Stimulated activated CD4-positive, alpha-beta T cell treated with anti-CD3 and anti-CD28 coated beads, TNF-alpha, amount 100 ng/mL, for 4 hours (primary cell): ENCODE data around the gene EMP1.
A peak's percentile ranks its signal among the peaks of the same experiment; 100 is the strongest.

ENCODE experiments used
- DNase-seq, 3 experiments: peaks; one replicate each; pipeline ENCODE4 v3.0.0-alpha.2; 2020; ENCODE audit warnings: low read depth in 3 of 3

EMP1 gene

DNA sequence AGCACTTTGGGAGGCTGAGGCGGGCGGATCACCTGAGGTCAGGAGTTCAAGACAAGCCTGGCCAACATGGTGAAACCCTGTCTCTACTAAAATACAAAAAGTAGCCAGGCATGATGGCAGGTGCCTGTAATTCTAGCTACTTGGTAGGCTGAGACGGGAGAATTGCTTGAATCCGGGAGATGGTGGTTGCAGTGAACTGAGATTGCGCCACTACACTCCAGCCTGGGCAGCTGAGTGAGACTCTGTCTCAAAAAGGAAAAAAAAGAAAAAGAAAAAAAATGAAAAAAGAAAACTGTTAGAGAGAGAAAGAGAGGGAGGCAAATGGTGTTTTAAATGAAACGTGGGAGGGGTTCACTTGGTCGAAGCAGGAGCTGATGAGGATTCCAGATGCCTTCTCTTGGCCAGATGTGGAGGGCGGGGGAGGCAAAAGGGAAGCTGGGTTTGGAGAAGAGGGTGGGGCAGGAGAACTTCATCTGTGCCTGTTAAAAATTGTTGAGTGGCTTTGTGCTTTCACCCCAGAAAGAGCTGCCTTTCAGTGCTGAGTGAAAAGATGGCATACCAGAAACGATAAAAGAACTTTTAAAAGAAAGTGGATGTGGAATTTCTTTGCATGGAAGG is 1.1 kb downstream of the EMP1 start:
- no peak for DNase-seq

DNA sequence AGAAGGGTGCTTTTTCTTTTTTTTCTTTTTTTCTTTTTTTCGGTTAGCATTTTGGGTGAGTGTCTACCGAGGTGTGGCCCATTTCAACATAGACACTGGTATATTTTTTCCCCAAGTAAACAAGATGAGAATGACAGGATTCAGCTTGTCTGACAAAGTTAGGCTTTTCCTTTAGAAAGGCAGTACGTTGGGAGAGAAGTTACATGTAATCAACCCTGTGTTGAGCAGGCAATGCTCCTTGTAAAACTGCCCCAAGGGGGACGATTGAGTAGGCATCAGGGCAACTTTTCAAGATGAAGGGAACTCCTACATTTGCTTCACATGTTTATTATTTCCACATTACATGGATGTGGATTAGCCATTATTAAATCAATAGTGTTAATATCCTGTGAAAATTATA is 1.7 kb downstream of the EMP1 start:
- no peak for DNase-seq

DNA sequence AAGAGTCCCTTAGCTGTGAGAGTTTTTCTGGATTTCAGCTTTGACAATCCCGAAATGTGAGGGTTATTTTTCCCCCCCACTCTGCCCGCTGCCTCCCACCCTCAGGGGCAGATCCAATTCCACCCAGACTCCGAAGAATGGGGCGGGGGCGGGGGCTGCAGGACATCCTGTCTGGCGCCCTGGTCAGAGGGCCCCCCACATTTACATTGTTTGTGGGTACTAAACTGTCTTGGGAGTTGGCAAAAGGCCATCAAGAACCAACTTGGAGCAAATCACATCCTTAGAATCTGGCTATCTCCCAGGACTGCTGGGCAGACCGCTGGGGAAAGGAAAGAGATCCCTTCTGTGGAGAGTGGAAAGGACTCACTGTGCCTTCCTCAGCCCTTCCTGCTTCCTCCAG is 2.4 kb downstream of the EMP1 start:
- no peak for DNase-seq

DNA sequence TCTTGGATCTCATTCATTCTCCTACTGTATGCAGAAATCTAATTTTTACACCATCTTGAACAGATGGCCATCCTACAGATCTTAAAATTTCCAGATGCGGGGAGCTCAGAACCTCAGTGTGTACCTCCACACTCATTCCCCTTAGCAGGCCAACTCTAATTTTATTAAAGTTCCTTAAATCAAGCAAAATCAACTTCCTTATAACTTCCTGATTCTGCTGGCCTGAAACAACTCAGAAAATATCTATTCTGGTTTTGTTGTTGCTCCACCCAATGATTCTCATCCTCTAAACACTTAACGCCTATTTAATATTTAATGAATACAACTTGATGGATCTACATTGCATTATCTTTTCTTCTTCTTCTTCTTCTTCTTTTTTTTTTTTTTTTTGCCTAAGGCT is 3.1 kb downstream of the EMP1 start:
- DNase-seq = no peak

DNA sequence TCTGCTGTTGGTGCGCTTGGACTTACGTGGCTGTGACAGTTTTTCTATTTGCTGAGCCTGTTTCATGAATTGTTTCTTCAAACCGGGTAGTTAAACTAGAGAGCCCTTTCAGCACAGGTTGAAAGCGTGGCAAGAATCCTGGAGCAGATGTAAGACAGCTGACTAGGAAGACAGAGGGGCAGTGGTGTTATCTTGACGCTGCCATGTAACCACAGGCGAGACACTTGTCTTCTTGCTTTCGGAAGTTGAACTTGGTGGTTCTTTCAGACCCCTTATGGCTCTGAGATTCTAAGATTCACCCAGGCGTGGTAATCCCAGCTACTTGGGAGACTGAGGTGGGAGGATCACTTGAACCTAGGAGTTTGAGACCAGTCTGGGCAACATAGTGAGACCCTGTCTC is 4.3 kb downstream of the EMP1 start:
- no peak for DNase-seq

DNA sequence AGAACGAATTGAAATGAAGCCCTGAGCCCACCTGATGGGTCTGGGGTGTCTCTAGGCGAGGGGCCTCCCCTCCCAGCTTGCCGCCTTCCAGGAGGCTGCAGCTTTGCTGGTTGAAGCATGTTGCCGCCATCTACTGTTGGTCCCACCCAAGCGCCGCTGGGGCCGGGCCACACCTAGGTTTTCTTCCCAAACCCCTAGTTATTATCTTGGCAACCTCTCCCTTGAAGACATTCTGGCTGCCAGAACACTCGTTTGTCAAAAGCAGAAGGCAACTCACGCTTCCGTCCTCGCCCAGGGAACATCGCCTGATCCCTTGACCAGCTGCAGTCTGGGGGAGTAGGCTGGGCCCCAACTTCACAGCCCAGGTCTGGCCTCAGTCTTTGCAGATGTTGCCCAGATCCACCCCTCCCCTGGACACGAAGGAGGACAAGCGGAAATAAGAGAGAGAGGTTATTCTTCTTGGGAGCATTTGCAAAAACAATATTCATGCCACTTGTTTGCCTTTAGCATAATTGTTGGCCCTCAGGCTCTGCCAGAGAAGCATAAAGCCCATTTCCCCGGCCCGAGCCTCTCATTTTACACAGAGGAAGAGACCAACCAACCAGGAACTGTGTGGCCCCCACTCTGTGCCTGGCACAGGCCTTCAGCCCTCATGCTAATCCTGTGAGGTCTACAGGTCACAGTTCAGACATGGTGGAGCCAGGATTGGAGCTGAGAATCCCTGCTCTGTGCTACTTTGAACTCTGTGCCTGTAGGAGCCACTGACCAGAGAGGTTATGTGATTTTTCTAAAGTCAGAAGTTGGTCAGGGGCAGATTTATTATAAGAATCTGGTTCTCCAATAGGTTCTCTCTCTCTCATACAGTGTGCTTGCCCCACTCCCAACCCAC is 6.8 kb downstream of the EMP1 start:
- DNase-seq = no peak

DNA sequence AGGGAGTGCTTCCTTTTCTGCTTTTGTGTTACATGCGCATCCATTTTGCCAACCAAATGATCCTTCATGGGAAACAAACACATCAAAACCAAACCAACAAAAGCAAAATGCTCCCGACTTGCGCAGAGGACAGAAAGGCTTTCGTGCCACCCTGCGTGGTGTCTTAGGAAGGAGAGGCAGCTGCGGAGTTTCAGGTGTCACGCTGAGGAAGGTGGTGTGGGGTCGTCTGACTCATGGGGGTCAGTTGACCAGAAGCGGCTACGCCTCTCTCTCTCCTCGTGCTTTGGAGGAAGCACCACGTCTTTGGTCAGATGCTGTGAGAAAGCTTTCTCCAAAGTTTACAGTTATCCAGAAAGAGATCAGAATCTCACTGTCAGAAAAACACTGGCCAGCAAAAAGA is 7.9 kb downstream of the EMP1 start:
- DNase-seq = no peak

DNA sequence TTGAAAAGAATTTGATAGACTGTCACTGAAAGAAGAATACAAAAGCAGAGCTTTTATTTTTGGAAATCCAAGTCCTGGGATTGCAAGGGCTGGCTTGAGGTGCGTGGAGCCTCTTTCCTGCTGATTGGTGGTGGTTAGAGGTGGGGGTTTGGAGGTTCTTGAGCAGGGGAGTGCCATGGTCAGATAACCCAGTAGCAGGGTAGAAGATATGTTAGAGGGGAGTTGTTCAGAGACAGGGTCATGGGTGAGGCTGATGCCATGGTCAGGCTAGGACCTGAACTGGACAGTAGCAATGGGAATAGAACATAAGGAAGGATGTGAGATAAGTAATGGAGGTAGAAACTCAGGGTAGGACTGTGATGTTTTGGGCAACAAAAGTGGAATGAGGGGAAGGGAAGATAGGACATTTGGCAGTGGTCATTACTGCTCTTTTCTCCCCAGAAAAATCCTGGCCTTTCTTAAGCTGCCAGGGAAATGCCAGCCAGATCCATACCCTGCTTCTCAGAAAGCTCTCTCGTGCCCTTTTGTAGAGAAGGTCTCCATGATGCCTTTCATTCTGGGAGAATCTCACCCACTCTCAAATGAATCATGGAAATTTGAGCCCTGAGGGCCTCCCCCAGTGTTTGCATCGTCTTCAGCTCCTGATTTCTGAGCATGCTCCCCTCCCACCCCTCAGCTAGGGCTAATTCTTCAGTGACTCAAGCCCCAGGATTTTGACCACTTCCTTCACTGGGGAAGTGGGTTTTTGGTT is 9.5 kb downstream of the EMP1 start:
- DNase-seq = no peak

DNA sequence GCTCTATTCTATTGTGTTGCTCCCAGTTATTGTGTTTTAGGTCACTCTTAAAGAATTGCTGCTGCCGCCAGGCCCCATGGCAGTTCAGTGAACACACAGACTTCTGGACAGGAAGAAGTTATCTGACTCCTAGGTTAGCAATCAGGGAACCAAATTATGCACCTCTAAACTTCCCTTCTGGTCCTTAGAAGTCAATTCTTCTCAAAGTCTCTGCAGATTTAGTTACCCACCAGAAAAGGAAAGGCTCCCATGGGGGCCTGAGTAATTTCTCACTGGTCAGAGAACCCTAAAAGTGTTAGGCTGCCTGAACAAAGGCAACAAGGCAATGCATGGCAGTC is 10.0 kb downstream of the EMP1 start:
- no peak for DNase-seq

DNA sequence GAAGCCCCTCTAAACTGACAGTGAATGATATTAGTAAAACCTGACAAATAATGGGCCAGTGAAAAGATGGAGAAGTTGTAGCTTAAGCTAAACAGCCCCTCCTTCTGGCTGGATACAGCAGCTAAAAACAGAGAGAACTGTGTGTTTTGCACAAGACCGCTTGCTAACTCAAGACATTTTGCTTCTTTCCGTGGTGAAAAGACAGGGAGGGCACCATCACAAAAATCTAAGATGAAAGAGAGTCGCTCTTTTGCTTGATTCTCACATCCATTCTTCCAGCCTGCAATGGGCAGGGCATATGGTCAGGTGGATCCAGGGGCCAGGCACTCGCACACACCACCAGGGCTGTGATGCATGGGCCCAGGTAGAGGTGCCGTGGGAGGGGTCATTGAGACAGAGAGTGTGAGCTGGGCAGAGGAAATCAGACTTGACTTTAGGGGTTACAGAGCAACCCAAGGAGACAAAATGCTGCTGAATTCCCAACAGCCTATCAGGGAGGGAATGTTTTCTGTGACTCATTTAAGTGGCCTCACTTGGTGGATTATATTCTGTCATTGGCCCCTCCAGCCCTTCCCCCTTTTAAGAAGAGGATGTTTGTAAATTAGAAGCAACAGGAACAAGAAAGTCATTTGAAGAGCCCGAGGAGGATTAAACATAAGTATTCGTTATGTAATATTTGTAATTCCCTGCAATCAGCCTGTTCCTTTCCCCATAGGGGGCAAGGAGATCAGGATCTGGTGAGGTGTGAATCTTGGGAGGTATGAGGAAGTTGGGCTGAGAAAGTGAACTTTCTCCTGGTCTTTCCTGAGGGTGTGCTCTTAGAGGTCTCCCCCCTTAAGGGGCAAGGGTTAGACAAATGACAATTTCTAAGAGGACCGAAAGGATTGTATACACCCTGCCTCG is 12.3 kb downstream of the EMP1 start:
- DNase-seq = no peak

DNA sequence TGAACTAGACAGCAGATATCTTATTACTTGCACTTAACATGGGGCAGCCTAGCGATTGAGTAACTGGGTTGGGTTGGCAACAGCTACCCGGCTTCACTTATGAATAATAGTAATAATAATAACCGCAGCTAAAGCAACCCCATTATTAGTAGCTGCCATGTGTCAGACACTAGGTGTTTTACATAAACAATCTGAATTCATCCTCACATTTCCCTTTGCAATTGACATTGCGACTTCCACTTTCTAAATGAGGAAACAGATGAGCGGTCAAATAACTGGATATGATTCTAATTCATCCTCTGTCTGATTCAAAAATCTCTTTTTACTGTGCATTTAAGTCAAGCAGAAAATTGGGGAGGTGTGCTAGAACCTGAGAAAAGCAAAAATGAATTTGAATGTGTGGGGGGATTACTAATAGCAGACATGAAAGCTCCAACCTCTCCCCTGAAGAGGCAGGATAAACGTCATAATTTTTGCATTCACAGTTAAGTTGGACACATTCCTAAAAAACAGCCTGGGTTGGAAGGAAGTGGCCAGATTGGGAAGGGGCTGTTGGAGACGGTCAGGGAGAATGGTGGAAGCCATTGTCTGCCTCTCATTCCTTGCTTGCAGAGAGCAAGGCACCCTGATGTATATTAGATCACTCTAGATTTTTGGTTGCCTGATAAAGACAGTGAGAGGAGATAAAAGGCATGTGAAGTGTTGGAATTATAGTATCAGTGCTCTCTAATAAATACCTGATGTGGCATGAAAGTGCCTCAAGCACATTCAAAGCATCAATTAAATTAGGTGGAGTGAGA is 13.1 kb downstream of the EMP1 start:
- DNase-seq = no peak

DNA sequence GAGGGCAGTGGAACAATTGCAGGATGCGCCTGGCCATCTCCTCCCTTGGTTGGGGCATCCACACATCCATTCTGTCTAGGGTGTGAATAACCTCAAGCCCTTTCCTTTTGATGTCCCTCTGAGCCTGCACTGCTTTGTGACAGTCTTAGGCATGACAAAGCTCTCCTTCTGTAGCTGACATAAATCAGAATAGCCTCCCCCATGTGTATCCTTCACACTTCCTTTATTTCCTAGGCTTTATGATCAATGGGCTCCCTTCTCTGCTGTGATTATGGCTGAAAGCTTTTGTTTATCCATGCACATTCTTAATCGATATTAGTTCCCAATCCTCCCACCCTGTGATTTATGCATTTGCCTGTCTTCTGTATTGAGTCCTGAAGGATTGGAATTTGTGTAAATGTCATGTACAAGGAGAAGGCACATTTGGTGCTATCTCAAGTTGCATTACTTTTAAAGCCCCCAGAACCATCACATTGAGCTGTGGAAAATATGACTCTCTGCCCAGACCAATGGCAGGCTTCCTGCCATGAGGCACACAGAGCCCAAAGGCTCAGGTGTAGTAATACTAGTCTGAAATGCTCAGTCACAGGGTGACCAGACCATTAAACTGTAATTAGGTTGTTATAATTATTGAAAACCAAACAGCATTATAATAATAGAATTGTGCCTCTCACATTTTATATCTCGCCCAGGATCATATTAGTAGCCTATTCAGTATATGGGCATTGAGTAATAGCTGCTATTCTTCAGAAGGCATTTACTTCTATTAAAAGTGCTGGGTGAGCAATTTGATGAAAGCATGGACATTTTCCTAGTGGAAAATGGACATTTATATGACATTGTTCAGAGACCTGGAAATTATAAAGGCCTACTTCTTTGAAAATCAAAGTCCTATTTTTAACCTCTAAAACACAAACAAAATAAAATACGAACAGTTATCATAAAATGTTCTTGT is 14.0 kb downstream of the EMP1 start:
- no peak for DNase-seq

DNA sequence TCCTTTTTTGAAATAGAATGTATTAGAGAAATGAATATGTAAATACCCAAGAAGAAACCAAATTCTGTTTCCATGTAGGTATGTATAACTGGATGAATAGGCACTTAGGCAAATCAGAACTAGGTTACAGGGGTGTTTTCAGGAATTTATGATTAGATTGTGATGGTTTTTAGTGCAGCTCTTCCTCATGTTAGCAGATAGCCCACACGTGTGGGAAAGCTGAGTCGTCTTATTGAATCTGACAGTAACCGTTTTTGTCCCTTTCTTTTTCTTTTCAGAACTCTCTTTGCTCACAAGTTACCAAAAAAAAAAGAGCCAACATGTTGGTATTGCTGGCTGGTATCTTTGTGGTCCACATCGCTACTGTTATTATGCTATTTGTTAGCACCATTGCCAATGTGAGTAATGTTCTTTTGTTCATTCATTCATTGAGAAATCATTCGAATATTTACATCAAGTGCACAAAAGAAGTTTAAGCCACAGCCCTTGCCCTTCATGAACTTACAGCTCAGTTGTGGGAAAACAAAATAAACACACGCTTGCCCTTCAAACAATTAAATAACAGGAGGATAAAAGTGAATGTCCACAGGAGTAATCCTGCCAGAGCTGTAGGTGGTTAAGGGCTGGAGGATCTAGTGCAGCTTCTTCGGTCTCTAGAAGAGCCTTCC is 14.8 kb downstream of the EMP1 start:
- DNase-seq = no peak

DNA sequence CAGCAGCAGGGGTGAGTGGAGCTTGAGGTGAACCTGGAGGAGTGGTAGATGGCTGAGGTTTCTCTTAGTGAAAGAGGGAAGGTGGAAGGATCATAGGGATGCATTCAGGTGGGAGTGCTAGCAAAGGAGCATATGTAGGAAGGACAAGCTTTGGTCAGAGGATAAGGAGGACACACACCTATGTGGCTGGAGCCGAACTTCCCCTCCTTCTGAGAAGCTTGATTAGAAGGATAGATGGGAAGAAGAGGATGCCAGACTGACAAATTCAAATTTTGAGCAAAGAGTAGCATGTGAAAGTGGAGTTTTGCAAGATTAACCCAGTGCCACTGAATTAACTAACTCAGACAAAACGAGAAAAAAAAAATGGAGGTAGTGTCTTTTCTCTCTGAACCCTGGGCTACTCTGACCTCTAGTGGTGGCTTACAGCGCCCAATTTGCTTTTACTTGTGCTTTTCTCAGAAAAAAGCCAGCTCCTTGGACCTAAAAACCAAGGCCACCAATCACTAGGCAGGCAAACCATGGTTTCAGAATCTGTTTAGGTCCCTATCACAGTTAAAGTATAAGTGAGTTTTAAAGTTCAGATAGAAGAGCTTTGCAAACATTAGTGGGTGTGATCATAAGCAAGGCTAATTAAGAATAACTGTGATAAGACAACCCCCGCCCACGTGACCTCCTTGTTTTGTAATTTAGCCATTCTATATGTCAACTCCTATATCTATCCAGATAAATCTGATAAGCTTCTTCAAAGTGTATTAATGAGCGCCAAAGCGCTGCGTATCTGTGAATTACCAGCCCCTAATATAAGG is 15.5 kb downstream of the EMP1 start:
- peak in 2 of 3 experiments; percentile 43 to 57 for DNase-seq

DNA sequence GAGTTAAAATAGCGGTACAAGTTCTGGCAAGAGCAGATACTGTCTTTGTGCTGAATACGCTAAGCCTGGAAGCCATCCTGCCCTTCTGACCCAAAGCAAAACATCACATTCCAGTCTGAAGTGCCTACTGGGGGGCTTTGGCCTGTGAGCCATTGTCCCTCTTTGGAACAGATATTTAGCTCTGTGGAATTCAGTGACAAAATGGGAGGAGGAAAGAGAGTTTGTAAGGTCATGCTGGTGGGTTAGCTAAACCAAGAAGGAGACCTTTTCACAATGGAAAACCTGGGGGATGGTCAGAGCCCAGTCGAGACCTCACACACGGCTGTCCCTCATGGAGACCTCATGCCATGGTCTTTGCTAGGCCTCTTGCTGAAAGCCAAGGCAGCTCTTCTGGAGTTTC is 18.5 kb downstream of the EMP1 start:
- DNase-seq = no peak

DNA sequence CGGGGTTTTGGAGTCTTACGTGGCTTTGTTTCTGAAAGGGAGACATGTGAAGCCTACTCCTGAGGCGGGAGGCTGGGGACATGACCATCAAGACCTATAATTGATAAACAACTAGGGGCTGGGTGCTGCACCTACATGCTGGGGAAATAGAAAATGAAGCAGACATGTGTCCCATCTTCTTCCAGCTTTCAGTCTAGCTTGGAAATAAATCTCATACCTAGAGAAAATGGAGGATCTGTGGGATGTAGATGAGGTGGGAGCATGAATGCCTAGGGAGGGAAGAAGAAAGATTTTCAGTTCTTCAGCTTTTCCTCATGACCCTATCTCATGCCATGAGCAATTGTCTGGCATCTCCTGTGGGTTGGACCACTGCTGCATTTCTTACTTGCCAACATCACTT is 22.1 kb downstream of the EMP1 start:
- no peak for DNase-seq

DNA sequence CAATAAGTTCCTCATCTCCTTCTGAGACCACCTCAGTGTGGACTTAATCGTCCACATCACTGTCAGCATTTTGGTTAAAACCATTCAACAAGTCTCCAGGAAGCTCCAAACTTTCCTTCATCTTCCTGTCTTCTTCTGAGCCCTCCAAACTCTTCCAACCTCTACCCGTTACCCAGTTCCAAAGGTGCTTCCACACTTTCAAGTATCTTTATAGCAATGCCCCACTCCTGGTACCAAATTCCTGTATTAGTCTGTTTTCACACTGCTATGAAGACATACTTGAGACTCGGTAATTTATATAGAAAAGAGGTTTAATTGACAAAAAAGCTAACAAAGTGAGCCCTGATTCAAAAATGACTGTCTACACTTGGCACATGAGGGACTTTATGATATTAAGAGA is 22.8 kb downstream of the EMP1 start:
- DNase-seq = no peak

DNA sequence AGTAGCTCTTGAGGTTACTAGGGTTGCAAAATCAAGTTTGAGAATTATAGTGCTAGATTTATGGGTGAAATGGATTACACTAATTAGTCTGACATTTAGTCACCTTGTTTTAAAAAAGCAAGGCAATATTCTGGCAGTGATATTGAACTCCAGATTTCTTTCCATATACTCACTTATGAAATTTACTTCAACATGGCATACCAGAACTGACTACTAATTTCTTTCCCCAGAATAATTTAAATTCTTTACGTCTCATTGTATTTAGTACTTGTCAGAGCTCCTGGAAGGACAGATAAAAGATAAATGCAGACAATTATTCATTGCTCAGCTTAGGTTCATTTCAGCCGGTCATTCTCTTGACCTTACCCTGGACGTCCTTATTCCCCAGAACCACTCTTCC is 24.3 kb downstream of the EMP1 start:
- DNase-seq = no peak
